Measurements from ENCODE around the gene ZC3H14. TPM values are rescaled to one million over a fixed set of nuclear protein-coding genes. Genes with fewer than 3 reads are reported as not detected.

The ZC3H14 gene
- total RNA-seq, 1 donor from 2014 or later: 55.8 TPM

- Histone ChIP-seq H3K27me3 (ENCODE audit: insufficient read depth, low read length) (no peaks in the 10 kb centered on the region), H3K4me2 (ENCODE audit: low read length) (no peak overlapping the region), H3K4me3 (ENCODE audit: insufficient read depth, low read depth, low read length) (no peak overlapping the region), H4K20me1 (ENCODE audit: insufficient read depth, low read length) (peaks cover 27% of the 10 kb centered on the region), H3K27ac (ENCODE audit: low read depth, low read length) (no peak overlapping the region), H3K9me3 (ENCODE audit: insufficient read depth, low read depth, low read length) (no peaks in the 10 kb centered on the region), H2AFZ (ENCODE audit: low read depth, low read length) (no peak overlapping the region), H3K4me1 (ENCODE audit: insufficient read depth, low read length) (no peaks in the 10 kb centered on the region), H3K79me2 (ENCODE audit: insufficient read depth, low read length) (peaks cover 5% of the 10 kb centered on the region), H3K36me3 (ENCODE audit: insufficient read depth, low read length) (peaks cover 35% of the 10 kb centered on the region), H3K9ac (ENCODE audit: low read length) (no peak overlapping the region)
- no peaks in the 10 kb centered on the region for H3K27me3 Mint-ChIP-seq (ENCODE audit: low read depth, unreplicated experiment)
- H3K4me3 Mint-ChIP-seq (ENCODE audit: unreplicated experiment): no peak overlapping the region
- FAIRE-seq (no peak), DNase-seq (ENCODE audit: low read depth) (no peak)
- H3K36me3 Mint-ChIP-seq (ENCODE audit: low read depth, unreplicated experiment): peaks cover 10% of the 10 kb centered on the region
- peak overlapping the region; percentile 29 for H3K27ac Mint-ChIP-seq (ENCODE audit: unreplicated experiment)
- H3K9me3 Mint-ChIP-seq (ENCODE audit: unreplicated experiment): no peaks in the 10 kb centered on the region
- peaks cover 6% of the 10 kb centered on the region for H3K4me1 Mint-ChIP-seq (ENCODE audit: low read depth, unreplicated experiment)
- TF ChIP-seq EZH2 (IDR thresholded peaks at IDR 0.05; ENCODE audit: insufficient read depth, low read length): no peak
- TF ChIP-seq CTCF (IDR thresholded peaks at IDR 0.05; ENCODE audit: insufficient read depth, low read depth, low read length): no peak
These were observed 25.2 kb downstream of the ZC3H14 start for GRCh38 chr14:88588081-88588480.

GRCh38 chr14:88590173-88590572 is 27.3 kb downstream of the ZC3H14 start:
- Mint-ChIP-seq H3K4me3 (ENCODE audit: unreplicated experiment) (no peak overlapping the region), H3K4me1 (ENCODE audit: low read depth, unreplicated experiment) (peaks cover 8% of the 10 kb centered on the region), H3K36me3 (ENCODE audit: low read depth, unreplicated experiment) (peaks cover 15% of the 10 kb centered on the region), H3K27me3 (ENCODE audit: low read depth, unreplicated experiment) (no peaks in the 10 kb centered on the region), H3K9me3 (ENCODE audit: unreplicated experiment) (no peaks in the 10 kb centered on the region), H3K27ac (ENCODE audit: unreplicated experiment) (peak overlapping the region; percentile 28)
- H3K27me3 ChIP-seq (ENCODE audit: insufficient read depth, low read length): no peaks in the 10 kb centered on the region
- TF ChIP-seq EZH2 (IDR thresholded peaks at IDR 0.05; ENCODE audit: insufficient read depth, low read length): no peak
- TF ChIP-seq CTCF (IDR thresholded peaks at IDR 0.05; ENCODE audit: insufficient read depth, low read depth, low read length): no peak
- no peaks in the 10 kb centered on the region for H3K9me3 ChIP-seq (ENCODE audit: insufficient read depth, low read depth, low read length)
- no peaks in the 10 kb centered on the region for H3K4me1 ChIP-seq (ENCODE audit: insufficient read depth, low read length)
- H3K36me3 ChIP-seq (ENCODE audit: insufficient read depth, low read length): peaks cover 39% of the 10 kb centered on the region
- DNase-seq (ENCODE audit: low read depth) (no peak), FAIRE-seq (no peak)
- no peak overlapping the region for H3K9ac ChIP-seq (ENCODE audit: low read length)
- H2AFZ ChIP-seq (ENCODE audit: low read depth, low read length): no peak overlapping the region
- H3K27ac ChIP-seq (ENCODE audit: low read depth, low read length): no peak overlapping the region
- peaks cover 5% of the 10 kb centered on the region for H3K79me2 ChIP-seq (ENCODE audit: insufficient read depth, low read length)
- no peak overlapping the region for H3K4me3 ChIP-seq (ENCODE audit: insufficient read depth, low read depth, low read length)
- H3K4me2 ChIP-seq (ENCODE audit: low read length): no peak overlapping the region
- peaks cover 22% of the 10 kb centered on the region for H4K20me1 ChIP-seq (ENCODE audit: insufficient read depth, low read length)

GRCh38 chr14:88592031-88592430 is 29.2 kb downstream of the ZC3H14 start:
- H3K36me3 ChIP-seq (ENCODE audit: insufficient read depth, low read length): peaks cover 47% of the 10 kb centered on the region
- no peak overlapping the region for H3K27ac Mint-ChIP-seq (ENCODE audit: unreplicated experiment)
- peaks cover 29% of the 10 kb centered on the region for H4K20me1 ChIP-seq (ENCODE audit: insufficient read depth, low read length)
- H3K9me3 ChIP-seq (ENCODE audit: insufficient read depth, low read depth, low read length): no peaks in the 10 kb centered on the region
- TF ChIP-seq CTCF (IDR thresholded peaks at IDR 0.05; ENCODE audit: insufficient read depth, low read depth, low read length): no peak
- no peak for TF ChIP-seq EZH2 (IDR thresholded peaks at IDR 0.05; ENCODE audit: insufficient read depth, low read length)
- no peak overlapping the region for H3K4me2 ChIP-seq (ENCODE audit: low read length)
- H3K79me2 ChIP-seq (ENCODE audit: insufficient read depth, low read length): peaks cover 5% of the 10 kb centered on the region
- H3K4me3 Mint-ChIP-seq (ENCODE audit: unreplicated experiment): no peak overlapping the region
- no peak overlapping the region for H3K4me3 ChIP-seq (ENCODE audit: insufficient read depth, low read depth, low read length)
- H3K27ac ChIP-seq (ENCODE audit: low read depth, low read length): no peak overlapping the region
- no peak overlapping the region for H3K9ac ChIP-seq (ENCODE audit: low read length)
- no peaks in the 10 kb centered on the region for H3K9me3 Mint-ChIP-seq (ENCODE audit: unreplicated experiment)
- no peaks in the 10 kb centered on the region for H3K4me1 ChIP-seq (ENCODE audit: insufficient read depth, low read length)
- no peak overlapping the region for H2AFZ ChIP-seq (ENCODE audit: low read depth, low read length)
- no peaks in the 10 kb centered on the region for H3K27me3 Mint-ChIP-seq (ENCODE audit: low read depth, unreplicated experiment)
- H3K27me3 ChIP-seq (ENCODE audit: insufficient read depth, low read length): no peaks in the 10 kb centered on the region
- H3K36me3 Mint-ChIP-seq (ENCODE audit: low read depth, unreplicated experiment): peaks cover 17% of the 10 kb centered on the region
- DNase-seq (ENCODE audit: low read depth): no peak
- peaks cover 11% of the 10 kb centered on the region for H3K4me1 Mint-ChIP-seq (ENCODE audit: low read depth, unreplicated experiment)
- no peak for FAIRE-seq
